Stomach (tissue), 9 donors: ENCODE data around the gene SOX14. TPM values are rescaled to one million over a fixed set of nuclear protein-coding genes. Genes with fewer than 3 reads are reported as not detected.

ENCODE experiments used
- DNase-seq, 2 donors: peaks; one replicate each; pipeline versions ENCODE4 v3.0.0 to v3.0.0-alpha.2; 2013 to 2019
- H3K27ac ChIP-seq, 5 donors: fragments of 200-600 bp in 4 of 5; sonication (generic) in 4 of 5; one replicate each; pipeline ENCODE4 v1.5.1; 2013 to 2019; ENCODE audit warnings: mild to moderate bottlenecking in 1 of 5, moderate library complexity in 1 of 5
- H3K27me3 ChIP-seq, 3 donors: fragments of 200-600 bp; sonication (generic); one replicate each; pipeline ENCODE4 v1.5.1; 2017 to 2019; ENCODE audit warnings: mixed run types in 1 of 3
- H3K36me3 ChIP-seq, 4 donors: fragments of 200-600 bp; sonication (generic); 1 replicate in 3 of 4; 2 replicates in 1 of 4; pipeline ENCODE4 v1.5.1; 2016 to 2019
- H3K4me1 ChIP-seq, 4 donors: fragments of 200-600 bp; sonication (generic); one replicate each; pipeline ENCODE4 v1.5.1; 2016 to 2019
- H3K4me3 ChIP-seq, 4 donors: fragments of 200-600 bp; sonication (generic) in 3 of 4; one replicate each; pipeline ENCODE4 v1.5.1; 2016 to 2019; ENCODE audit warnings: mild to moderate bottlenecking in 1 of 4
- H3K9me3 ChIP-seq, 4 donors: fragments of 200-600 bp; sonication (generic); one replicate each; pipeline ENCODE4 v1.5.1; 2016 to 2019
- EP300 ChIP-seq: sonication (generic); formaldehyde crosslinking; IDR thresholded peaks from one replicate; pipeline ENCODE4 v1.6.1; 2017; ENCODE audit warnings: antibody characterized with exemption
- POLR2A ChIP-seq, 4 donors: fragments of 450-650 bp; IDR thresholded peaks; one replicate each; pipeline ENCODE4 v1.6.1; 2016; ENCODE audit warnings: antibody characterized with exemption in 4 of 4, control low read depth in 2 of 4, mild to moderate bottlenecking in 1 of 4, moderate library complexity in 1 of 4
- POLR2AphosphoS5 ChIP-seq, 3 donors: sonication (generic); formaldehyde crosslinking; IDR thresholded peaks; one replicate each; pipeline ENCODE4 v1.6.1; 2016; ENCODE audit warnings: antibody characterized with exemption in 3 of 3
- WGBS, 5 donors: extraction: QIAGEN DNeasy Blood & Tissue Kit in 3 of 5; methylation state at CpG; one replicate each; pipeline versions ENCODE4 v1.1.5 to v1.1.7; 2013 to 2018; 5-methylcytosine and 5-hydroxymethylcytosine counted together
- intact Hi-C: fragments of 100-400 bp; cut with DNase I; formaldehyde crosslinking; loops from one replicate; pipeline ENCODE4 v1.15.1; 2023; ENCODE audit warnings: low total_unique reads
- polyA plus RNA-seq, 3 donors: library from polyadenylated mRNA; stranded (reverse); fragments of 200-250 nt; gene quantifications; one replicate each; pipeline ENCODE4 v1.2.3, GENCODE V29; 2013
- total RNA-seq, 5 donors: library from RNA; depleted of rRNA; stranded (reverse); fragments of >200 nt; gene quantifications; one replicate each; pipeline versions ENCODE4 v1.1.0 to v1.2.3, GENCODE V29; 2014 to 2016
- TF ChIP-seq, protein P1 (sequence below), 7 experiments: fragments of 450-650 bp in 4 of 7; fragments of 200-600 bp in 3 of 7; sonication (generic) in 3 of 7; IDR thresholded peaks; one replicate each; pipeline ENCODE4 v1.5.1; 2016 to 2019; ENCODE audit warnings: antibody characterized with exemption in 7 of 7, control low read depth in 2 of 7, mild to moderate bottlenecking in 1 of 7
- donor health status: healthy with polysubstance abuse.
- donor health status: Bipolar disorder and iron deficiency.
- donor health status: healthy.

The SOX14 gene
- total and polyA plus RNA-seq, 8 donors: not detected

DNA sequence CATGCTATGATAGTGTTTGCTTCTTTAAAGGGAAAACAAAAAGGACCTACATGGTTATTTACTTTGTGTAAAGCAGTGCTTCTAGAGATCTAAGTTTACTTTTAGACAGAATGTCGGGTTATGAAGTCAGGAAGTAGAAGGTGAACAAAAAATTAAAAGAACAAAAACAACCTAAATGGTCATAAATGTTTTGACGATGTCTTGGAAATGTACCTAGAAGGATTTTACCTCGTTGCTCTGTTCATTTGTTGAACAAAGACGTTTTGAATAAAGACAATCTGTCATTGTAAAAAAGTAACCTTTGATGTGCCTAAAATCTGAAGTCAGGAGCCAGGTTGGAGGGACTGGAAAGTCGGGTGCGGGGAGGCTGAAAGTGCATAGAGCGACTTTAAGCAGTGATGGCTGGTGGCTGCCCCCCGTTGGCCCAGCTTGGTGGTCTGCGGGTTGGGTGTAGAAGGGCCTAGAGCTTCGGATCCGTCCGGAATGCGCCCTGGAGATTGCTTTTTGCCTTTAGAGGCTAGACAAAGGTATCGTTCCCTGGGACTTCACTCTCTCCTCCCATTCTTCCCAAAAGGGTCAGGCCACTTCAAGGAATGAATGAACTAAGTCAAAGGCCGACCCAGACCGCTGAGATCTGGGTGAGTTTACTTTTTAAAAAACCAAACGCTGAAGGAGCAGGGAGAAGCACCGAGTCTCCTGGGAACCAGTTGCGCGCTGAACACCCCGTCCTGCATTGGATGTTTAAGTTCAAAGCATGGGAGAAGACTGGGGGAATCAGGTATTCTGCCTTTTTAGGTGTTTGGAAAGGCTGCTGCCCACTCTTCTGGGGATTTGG, 2.1 kb downstream of the SOX14 start:
- TF ChIP-seq, protein P1, sequence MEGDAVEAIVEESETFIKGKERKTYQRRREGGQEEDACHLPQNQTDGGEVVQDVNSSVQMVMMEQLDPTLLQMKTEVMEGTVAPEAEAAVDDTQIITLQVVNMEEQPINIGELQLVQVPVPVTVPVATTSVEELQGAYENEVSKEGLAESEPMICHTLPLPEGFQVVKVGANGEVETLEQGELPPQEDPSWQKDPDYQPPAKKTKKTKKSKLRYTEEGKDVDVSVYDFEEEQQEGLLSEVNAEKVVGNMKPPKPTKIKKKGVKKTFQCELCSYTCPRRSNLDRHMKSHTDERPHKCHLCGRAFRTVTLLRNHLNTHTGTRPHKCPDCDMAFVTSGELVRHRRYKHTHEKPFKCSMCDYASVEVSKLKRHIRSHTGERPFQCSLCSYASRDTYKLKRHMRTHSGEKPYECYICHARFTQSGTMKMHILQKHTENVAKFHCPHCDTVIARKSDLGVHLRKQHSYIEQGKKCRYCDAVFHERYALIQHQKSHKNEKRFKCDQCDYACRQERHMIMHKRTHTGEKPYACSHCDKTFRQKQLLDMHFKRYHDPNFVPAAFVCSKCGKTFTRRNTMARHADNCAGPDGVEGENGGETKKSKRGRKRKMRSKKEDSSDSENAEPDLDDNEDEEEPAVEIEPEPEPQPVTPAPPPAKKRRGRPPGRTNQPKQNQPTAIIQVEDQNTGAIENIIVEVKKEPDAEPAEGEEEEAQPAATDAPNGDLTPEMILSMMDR (IDR thresholded peaks at IDR 0.05): no peak
- TF ChIP-seq EP300 (no peak), POLR2A (IDR thresholded peaks at IDR 0.05) (no peak), POLR2AphosphoS5 (IDR thresholded peaks at IDR 0.05) (no peak)
- no peak for DNase-seq
- peaks cover 41 to 96% (median 66%) of the 10 kb centered on the region in 4 donors for H3K4me1 ChIP-seq
- intact Hi-C loops: no loop called here
- H3K27ac ChIP-seq: no peak overlapping the region
- no peaks in the 10 kb centered on the region for H3K9me3 ChIP-seq
- no peak overlapping the region for H3K4me3 ChIP-seq
- WGBS, 5 donors: 3 to 10% (median 8%) methylated on average over 21 of the region's 21 CpGs
- H3K36me3 ChIP-seq: no peaks in the 10 kb centered on the region
- H3K27me3 ChIP-seq: peaks cover 47 to 100% (median 97%) of the 10 kb centered on the region in 3 donors

DNA sequence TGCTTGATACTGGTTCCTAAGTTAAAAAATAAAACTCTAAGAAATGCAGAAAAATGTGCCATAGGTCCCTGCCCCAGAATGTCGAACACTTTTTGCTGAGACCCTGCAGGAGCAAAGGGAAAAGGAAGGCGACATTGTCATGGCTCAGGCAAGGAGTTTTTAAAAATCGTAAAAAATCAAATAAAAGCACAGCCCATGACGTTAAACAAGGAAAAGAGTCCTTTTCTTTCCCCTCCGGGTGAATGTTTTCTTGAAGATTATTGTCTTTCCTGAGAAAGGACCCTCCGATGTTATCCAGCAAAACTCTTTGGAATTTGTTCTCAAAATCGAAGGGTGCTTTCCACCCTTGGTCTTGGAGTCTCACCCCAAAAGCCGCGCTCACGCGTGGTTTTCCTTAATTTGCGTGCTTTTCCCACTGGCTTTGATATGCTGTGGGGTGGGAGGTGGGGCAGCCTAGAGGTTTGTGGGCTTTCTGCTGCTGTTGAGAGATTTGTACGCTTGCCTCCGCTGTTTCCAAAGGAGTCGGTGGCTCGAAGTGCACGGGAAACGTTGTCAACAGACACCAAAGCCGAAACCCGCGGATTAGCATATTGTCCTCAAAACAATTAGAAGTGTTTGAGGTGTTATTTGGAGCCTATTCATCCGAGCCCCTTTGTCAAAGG, 2.9 kb downstream of the SOX14 start:
- H3K9me3 ChIP-seq: no peaks in the 10 kb centered on the region
- H3K27ac ChIP-seq: no peak overlapping the region
- intact Hi-C loops: no loop called here
- no peak for DNase-seq
- WGBS, 5 donors: 6 to 9% (median 6%) methylated on average over 22 of the region's 22 CpGs
- H3K4me1 ChIP-seq: peaks cover 46 to 96% (median 70%) of the 10 kb centered on the region in 4 donors
- no peaks in the 10 kb centered on the region for H3K36me3 ChIP-seq
- TF ChIP-seq, protein P1 (IDR thresholded peaks at IDR 0.05): no peak
- TF ChIP-seq POLR2A (IDR thresholded peaks at IDR 0.05) (no peak), EP300 (no peak)
- H3K27me3 ChIP-seq: peaks cover 54 to 100% (median 97%) of the 10 kb centered on the region in 3 donors
- peak overlapping the region in 1 of 4 donors; percentile 48 for H3K4me3 ChIP-seq

DNA sequence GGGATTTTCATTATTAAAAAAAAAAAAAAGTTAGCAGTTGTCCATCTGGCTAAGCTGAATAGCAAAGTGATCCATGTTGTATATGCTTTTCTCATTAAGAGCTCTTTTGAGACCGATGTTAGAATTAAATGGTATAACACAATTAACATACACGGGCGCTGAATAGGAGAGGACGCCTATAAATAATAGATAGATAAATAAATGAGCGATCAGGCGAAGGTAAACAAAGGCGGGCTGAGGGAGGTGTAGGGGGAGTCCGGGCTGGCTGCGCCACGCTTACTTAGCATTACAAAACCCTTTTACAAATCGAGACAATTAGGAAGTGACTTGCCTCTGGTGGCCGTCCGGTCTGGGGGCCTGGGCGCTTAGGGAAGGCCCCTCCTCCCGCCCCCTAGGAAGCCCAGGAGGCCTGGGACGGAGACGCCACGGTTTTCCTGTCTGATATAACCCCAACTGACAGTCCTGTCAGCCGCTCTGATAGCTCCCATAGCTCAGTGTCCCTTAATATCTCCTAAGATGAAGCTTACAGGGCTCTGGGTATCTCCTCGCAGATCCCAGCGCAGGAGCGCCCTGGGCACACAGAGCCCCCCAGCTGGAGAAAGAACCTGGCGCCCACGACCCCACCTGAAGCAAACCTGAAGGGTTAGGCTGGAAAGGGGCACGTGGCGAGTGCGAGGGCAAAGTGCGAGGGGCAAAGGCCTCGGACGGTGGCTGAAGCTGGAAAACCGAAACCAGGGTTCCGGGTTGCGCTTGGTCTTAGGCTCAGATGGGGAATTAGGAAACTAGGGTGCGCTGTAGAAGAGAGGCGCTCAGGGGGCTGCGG, 3.6 kb downstream of the SOX14 start:
- H3K4me3 ChIP-seq: peak overlapping the region; percentile 31 to 51 (median 42)
- no peak for DNase-seq

More for the DNA sequence above, 3.6 kb downstream of the SOX14 start:
- intact Hi-C loops: no loop called here
- Histone ChIP-seq H3K9me3 (no peaks in the 10 kb centered on the region), H3K27ac (no peak overlapping the region), H3K27me3 (peaks cover 54 to 100% (median 97%) of the 10 kb centered on the region in 3 donors), H3K36me3 (no peaks in the 10 kb centered on the region), H3K4me1 (peaks cover 46 to 90% (median 69%) of the 10 kb centered on the region in 4 donors)
- 2 to 4% (median 3%) methylated on average over 35 to 36 of the region's 36 CpGs for WGBS, 5 donors
- TF ChIP-seq EP300 (no peak), POLR2AphosphoS5 (IDR thresholded peaks at IDR 0.05) (no peak)
- TF ChIP-seq, protein P1 (IDR thresholded peaks at IDR 0.05): no peak
